ENCODE measurements around the gene FGD3. TPM values are rescaled to one million over a fixed set of nuclear protein-coding genes. Genes with fewer than 3 reads are reported as not detected.

The FGD3 gene, protein sequence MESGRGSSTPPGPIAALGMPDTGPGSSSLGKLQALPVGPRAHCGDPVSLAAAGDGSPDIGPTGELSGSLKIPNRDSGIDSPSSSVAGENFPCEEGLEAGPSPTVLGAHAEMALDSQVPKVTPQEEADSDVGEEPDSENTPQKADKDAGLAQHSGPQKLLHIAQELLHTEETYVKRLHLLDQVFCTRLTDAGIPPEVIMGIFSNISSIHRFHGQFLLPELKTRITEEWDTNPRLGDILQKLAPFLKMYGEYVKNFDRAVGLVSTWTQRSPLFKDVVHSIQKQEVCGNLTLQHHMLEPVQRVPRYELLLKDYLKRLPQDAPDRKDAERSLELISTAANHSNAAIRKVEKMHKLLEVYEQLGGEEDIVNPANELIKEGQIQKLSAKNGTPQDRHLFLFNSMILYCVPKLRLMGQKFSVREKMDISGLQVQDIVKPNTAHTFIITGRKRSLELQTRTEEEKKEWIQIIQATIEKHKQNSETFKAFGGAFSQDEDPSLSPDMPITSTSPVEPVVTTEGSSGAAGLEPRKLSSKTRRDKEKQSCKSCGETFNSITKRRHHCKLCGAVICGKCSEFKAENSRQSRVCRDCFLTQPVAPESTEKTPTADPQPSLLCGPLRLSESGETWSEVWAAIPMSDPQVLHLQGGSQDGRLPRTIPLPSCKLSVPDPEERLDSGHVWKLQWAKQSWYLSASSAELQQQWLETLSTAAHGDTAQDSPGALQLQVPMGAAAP
- 0.17 to 0.44 TPM (median 0.24 TPM) in 5 replicates for total RNA-seq (2022; extraction: Qiagen RNA extraction; ENCODE audit: low read depth)

GRCh38 chr9:92947268-92948037, at the start of gene FGD3:
Gene FGD3 (plus strand): TSS chr9:92947523. CDS start chr9:92976257, 28,734 bp downstream.

DNA sequence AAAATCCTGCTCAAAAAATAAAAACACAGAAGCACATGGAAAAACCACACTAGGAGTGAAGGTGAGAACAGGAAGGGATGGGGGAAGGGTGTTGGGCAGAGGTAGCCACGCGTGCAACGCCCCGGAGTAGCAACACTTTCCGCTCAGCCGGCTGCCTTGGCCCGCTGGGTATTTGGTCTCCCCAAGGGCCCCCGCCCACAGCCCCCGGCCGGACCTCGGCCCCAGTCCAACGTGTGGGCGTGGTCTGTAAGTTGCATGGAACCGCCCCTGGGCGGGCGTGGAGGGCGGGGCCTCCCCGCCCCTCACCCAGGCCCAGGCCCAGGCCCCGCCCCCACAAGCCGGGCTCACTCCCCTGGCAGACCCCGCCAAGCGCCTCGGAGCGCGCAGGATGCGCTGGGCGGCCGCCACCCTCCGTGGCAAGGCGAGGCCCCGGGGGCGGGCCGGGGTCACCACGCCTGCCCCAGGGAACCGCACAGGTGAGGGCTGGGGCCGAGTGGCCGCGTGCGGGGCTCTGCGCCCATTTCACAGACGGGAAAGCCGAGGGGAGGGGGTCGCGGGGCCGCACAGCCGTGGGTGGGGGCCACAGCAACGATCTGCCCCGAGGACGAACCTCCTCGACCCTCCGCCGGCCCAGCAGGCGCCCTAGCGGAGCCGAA, 111.2 kb downstream of the FGD3 start, which contains the start of gene SUSD3:
Gene SUSD3 (plus strand): TSS at position 347 of the 656 bp plus-strand sequence. CDS start 42 bp downstream, at position 389.

Other genes with a start within 250 kb of the FGD3 start
- 27.1 to 31.8 TPM (median 30.3 TPM) in 5 replicates for gene BICD2, start 182.7 kb upstream of the FGD3 start, total RNA-seq (2022; extraction: Qiagen RNA extraction; ENCODE audit: low read depth)
- 1.8 to 2.9 TPM (median 2.2 TPM) in 5 replicates for gene ZNF484, start 69.5 kb upstream of the FGD3 start, total RNA-seq (2022; extraction: Qiagen RNA extraction; ENCODE audit: low read depth)
- gene SUSD3, start 111.2 kb downstream of the FGD3 start, total RNA-seq (2022; extraction: Qiagen RNA extraction; ENCODE audit: low read depth), result 0.50 to 0.62 TPM (median 0.54 TPM) in 5 replicates
- gene CARD19, start 148.7 kb downstream of the FGD3 start, total RNA-seq (2022; extraction: Qiagen RNA extraction; ENCODE audit: low read depth), result 44.5 to 68.1 TPM (median 63.3 TPM) in 5 replicates
- gene NINJ1, start 186.7 kb downstream of the FGD3 start, total RNA-seq (2022; extraction: Qiagen RNA extraction; ENCODE audit: low read depth), result 61.6 to 101 TPM (median 80.2 TPM) in 5 replicates
- gene WNK2, start 236.6 kb downstream of the FGD3 start, total RNA-seq (2022; extraction: Qiagen RNA extraction; ENCODE audit: low read depth), result 5.9 to 7.7 TPM (median 6.6 TPM) in 5 replicates